OCI-LY7 (cell line): ENCODE data around the gene CABP7. TPM values are rescaled to one million over a fixed set of nuclear protein-coding genes. Genes with fewer than 3 reads are reported as not detected.
"Not testable (repeated sequence)": the region's sequence is repeated elsewhere in the genome, so short reads cannot be mapped to it uniquely, and the experiment has no call there.

Source experiments
- BruUV-seq: library from RNA; stranded (reverse); fragments of 400-500 nt; replicated peaks from 2 replicates; lab custom pipeline; 2021; lab: Mats Ljungman, UMichigan
- CTCF ChIA-PET: fragments of 300-600 bp; sonication (Branson Sonifier 250); formaldehyde crosslinking; loops from one replicate; lab custom pipeline; 2022; ENCODE audit warnings: antibody characterized with exemption; ENCODE audit not compliant: unreplicated experiment; lab: Charles Lee
- POLR2A ChIA-PET: fragments of 300-600 bp; sonication (Branson Sonifier 250); formaldehyde crosslinking; loops from one replicate; lab custom pipeline; 2022; ENCODE audit warnings: antibody characterized with exemption; lab: Charles Lee
- DNase-seq: peaks from one replicate; pipeline ENCODE4 v3.0.0-alpha.2; 2015; ENCODE audit warnings: low spot score
- H2AFZ ChIP-seq: fragments of 200-600 bp; sonication (generic), shearing (Covaris generic); 2 replicates; pipeline ENCODE4 v1.6.1; 2014; ENCODE audit warnings: mild to moderate bottlenecking, antibody characterized with exemption, low read length, moderate library complexity
- H3K27ac ChIP-seq: fragments of 200-600 bp; sonication (generic); 2 replicates; pipeline ENCODE4 v1.5.1; 2014; ENCODE audit warnings: mixed run types, low read depth, mild to moderate bottlenecking, moderate library complexity, low read length, inconsistent platforms; ENCODE audit not compliant: poor library complexity, severe bottlenecking
- H3K36me3 ChIP-seq: fragments of 200-600 bp; sonication (generic); 2 replicates; pipeline ENCODE4 v1.6.1; 2014; ENCODE audit warnings: mild to moderate bottlenecking, antibody characterized with exemption, low read length, moderate library complexity, mixed read lengths; ENCODE audit not compliant: insufficient read depth
- H3K4me1 ChIP-seq: fragments of 200-600 bp; sonication (generic); 2 replicates; pipeline ENCODE4 v1.5.1; 2014; ENCODE audit warnings: mild to moderate bottlenecking, low read length; ENCODE audit not compliant: insufficient read depth, poor library complexity, severe bottlenecking
- H3K4me2 ChIP-seq: fragments of 200-600 bp; sonication (generic); 2 replicates; pipeline ENCODE4 v1.6.1; 2014; ENCODE audit warnings: mild to moderate bottlenecking, low read length
- H3K4me3 ChIP-seq: fragments of 200-600 bp; sonication (generic); 2 replicates; pipeline ENCODE4 v1.5.1; 2014; ENCODE audit warnings: mild to moderate bottlenecking, low read depth, low read length; ENCODE audit not compliant: poor library complexity, severe bottlenecking
- H3K79me2 ChIP-seq: fragments of 200-600 bp; sonication (generic); 2 replicates; pipeline ENCODE4 v1.6.1; 2016; ENCODE audit warnings: low read depth, mild to moderate bottlenecking, low read length, moderate library complexity, mixed read lengths; ENCODE audit not compliant: insufficient read depth
- H3K9me2 ChIP-seq: fragments of 200-600 bp; sonication (generic); 2 replicates; pipeline ENCODE4 v1.6.1; 2016; ENCODE audit warnings: mild to moderate bottlenecking, low read length, mixed read lengths; ENCODE audit not compliant: insufficient read depth
- H3K9me3 ChIP-seq: fragments of 200-600 bp; sonication (generic); 2 replicates; pipeline ENCODE4 v1.6.1; 2014; ENCODE audit warnings: mild to moderate bottlenecking, mixed run types, low read length, mixed read lengths
- H4K20me1 ChIP-seq: fragments of 200-600 bp; sonication (generic); 2 replicates; pipeline ENCODE4 v1.6.1; 2014; ENCODE audit warnings: mild to moderate bottlenecking, antibody characterized with exemption, low read length, moderate library complexity, mixed read lengths; ENCODE audit not compliant: insufficient read depth
- CTCF ChIP-seq: fragments of 200-600 bp; sonication (generic); conservative IDR thresholded peaks from 2 replicates; pipeline ENCODE4 v1.5.1; 2014; ENCODE audit warnings: mild to moderate bottlenecking, antibody characterized with exemption, low read length, moderate library complexity, mixed read lengths
- EZH2phosphoT487 ChIP-seq: fragments of 200-600 bp; sonication (generic); IDR thresholded peaks from 2 replicates; pipeline ENCODE4 v1.6.1; 2018; ENCODE audit warnings: low read depth, borderline replicate concordance, mild to moderate bottlenecking, mixed run types, antibody characterized with exemption, low read length, moderate library complexity, mixed read lengths
- intact Hi-C: fragments of 100-400 bp; cut with micrococcal nuclease; formaldehyde crosslinking; loops from one replicate; pipeline ENCODE4 v1.10.0; 2022; ENCODE audit not compliant: unreplicated experiment
- total RNA-seq, 2 experiments: library from RNA; depleted of rRNA in 1 of 2; stranded (reverse); fragments of >200 nt in 1 of 2; shearing (Covaris generic) in 1 of 2; gene quantifications; 2 replicates each; pipeline ENCODE4 v1.2.3, GENCODE V29; 2014 to 2022

The CABP7 gene
- total RNA-seq, 2 experiments from 2014 or later = 0.06 TPM; not detected in 1

- H3K36me3 ChIP-seq = no peaks in the 10 kb centered on the region
- no peak overlapping the region for H3K4me3 ChIP-seq
- BruUV-seq = no TSS peak
- no peaks in the 10 kb centered on the region for H3K79me2 ChIP-seq
- H3K4me1 ChIP-seq = no peaks in the 10 kb centered on the region
- no peak for DNase-seq
- no peak overlapping the region for H2AFZ ChIP-seq
- no peak overlapping the region for H3K4me2 ChIP-seq
- no peaks in the 10 kb centered on the region for H3K9me2 ChIP-seq
- H3K9me3 ChIP-seq = no peaks in the 10 kb centered on the region
- ChIA-PET POLR2A (interaction anchor here (0.9 kb wide), 1 partner anchor 8 kb away, joined by 3 read pairs; no protein-coding TSS in a partner anchor), CTCF (no interaction called here)
- intact Hi-C loops = no loop called here
- no peak overlapping the region for H3K27ac ChIP-seq
- TF ChIP-seq CTCF (no peak), EZH2phosphoT487 (no peak)
- no peaks in the 10 kb centered on the region for H4K20me1 ChIP-seq
Observed at GRCh38 chr22:29753808-29754657, 34.2 kb downstream of the CABP7 start.

GRCh38 chr22:29754658-29755395 lies 35.0 kb downstream of the CABP7 start:
- CTCF ChIA-PET = not testable (repeated sequence)

GRCh38 chr22:29755889-29756288 lies 36.1 kb downstream of the CABP7 start:
- H3K4me2 ChIP-seq = no peak overlapping the region
- no peaks in the 10 kb centered on the region for H3K4me1 ChIP-seq
- no peak overlapping the region for H3K4me3 ChIP-seq
- no peaks in the 10 kb centered on the region for H3K36me3 ChIP-seq
- no peaks in the 10 kb centered on the region for H3K79me2 ChIP-seq
- H3K9me3 ChIP-seq = no peaks in the 10 kb centered on the region
- BruUV-seq = no TSS peak
- no peak for DNase-seq
- ChIA-PET POLR2A (interaction anchor here (0.8 kb wide), 1 partner anchor 82 kb away, joined by 3 read pairs; no protein-coding TSS in a partner anchor), CTCF (no interaction called here)
- TF ChIP-seq EZH2phosphoT487 (no peak), CTCF (no peak)
- no peak overlapping the region for H3K27ac ChIP-seq
- no peaks in the 10 kb centered on the region for H4K20me1 ChIP-seq
- H2AFZ ChIP-seq = no peak overlapping the region
- H3K9me2 ChIP-seq = no peaks in the 10 kb centered on the region
- intact Hi-C loops = no loop called here

More at GRCh38 chr22:29754658-29755395, 35.0 kb downstream of the CABP7 start:
- H3K27ac ChIP-seq, H3K9me3 ChIP-seq, DNase-seq, H3K4me3 ChIP-seq, H3K79me2 ChIP-seq, H3K9me2 ChIP-seq, H3K4me1 ChIP-seq, H2AFZ ChIP-seq, BruUV-seq, POLR2A ChIA-PET, H3K36me3 ChIP-seq, intact Hi-C loops, H4K20me1 ChIP-seq, H3K4me2 ChIP-seq: not testable (repeated sequence)
